IPS DF 6.9 (cell line): ENCODE data around the gene ZNF10.

Experiments
- DNase-seq: peaks from one replicate; pipeline ENCODE4 v3.0.0-alpha.2; 2013; ENCODE audit warnings: low read depth, low spot score
- H3K27ac ChIP-seq: one replicate; pipeline ENCODE4 v1.5.1; 2013; ENCODE audit warnings: low read length, control low read depth
- H3K27me3 ChIP-seq: 2 replicates; pipeline ENCODE4 v1.6.1; 2013; ENCODE audit warnings: mild to moderate bottlenecking, low read length; ENCODE audit not compliant: control insufficient read depth, insufficient read depth
- H3K36me3 ChIP-seq: 2 replicates; pipeline ENCODE4 v1.6.1; 2013; ENCODE audit warnings: low read length; ENCODE audit not compliant: control insufficient read depth, insufficient read depth
- H3K4me1 ChIP-seq: 2 replicates; pipeline ENCODE4 v1.6.1; 2013; ENCODE audit warnings: low read length; ENCODE audit not compliant: control insufficient read depth, insufficient read depth
- H3K4me3 ChIP-seq: 2 replicates; pipeline ENCODE4 v1.5.1; 2013; ENCODE audit warnings: mild to moderate bottlenecking, low read length
- H3K9me3 ChIP-seq: 2 replicates; pipeline ENCODE4 v1.6.1; 2013; ENCODE audit warnings: low read length, inconsistent platforms; ENCODE audit not compliant: control insufficient read depth, insufficient read depth
- WGBS: extraction: QIAGEN DNeasy Blood & Tissue Kit; methylation state at CpG from one replicate; pipeline ENCODE4 v1.1.7; 2013; ENCODE audit warnings: mixed read lengths, missing lambda C conversion rate; ENCODE audit not compliant: insufficient read length, insufficient coverage; 5-methylcytosine and 5-hydroxymethylcytosine counted together

The ZNF10 gene

GRCh38 chr12:133130038-133130807 is at the start of gene ZNF10, which contains the start of gene ZNF891:
Gene ZNF10, plus strand, starts transcription at chr12:133130627. Its CDS starts 13,866 bp downstream, at chr12:133144493.
Gene ZNF891, minus strand, starts transcription at chr12:133130274. Its CDS starts 8,356 bp downstream, at chr12:133121918.
- Histone ChIP-seq H3K27me3 (no peaks in the 10 kb centered on the region), H3K4me1 (no peaks in the 10 kb centered on the region), H3K9me3 (peaks cover 4% of the 10 kb centered on the region), H3K36me3 (no peaks in the 10 kb centered on the region; the same call in none of the 2 replicates), H3K27ac (no peak within 1 kb of the TSS), H3K4me3 (peak within 1 kb of the TSS; percentile 98)
- DNase-seq, result peak; percentile 72
- WGBS, result no CpG with 5 or more reads among the region's 87 CpGs

GRCh38 chr12:133081159-133081780 is 49.2 kb upstream of the ZNF10 start:
- no peaks in the 10 kb centered on the region for H3K4me1 ChIP-seq
- no peak for DNase-seq
- 0 out of 2 replicates have a peak, but pooled peaks cover 1% of the 10 kb centered on the region for H3K9me3 ChIP-seq
- no CpG with 5 or more reads among the region's 17 CpGs for WGBS
- H3K27me3 ChIP-seq, result no peaks in the 10 kb centered on the region
- no peak overlapping the region for H3K27ac ChIP-seq
- peak overlapping the region; percentile 82 for H3K4me3 ChIP-seq
- no peaks in the 10 kb centered on the region; the same call in 1 of the 2 replicates for H3K36me3 ChIP-seq

- Histone ChIP-seq H3K4me3 (no peak overlapping the region), H3K4me1 (no peaks in the 10 kb centered on the region), H3K9me3 (no peaks in the 10 kb centered on the region), H3K27ac (no peak overlapping the region), H3K27me3 (no peaks in the 10 kb centered on the region), H3K36me3 (no peaks in the 10 kb centered on the region; the same call in 1 of the 2 replicates)
- WGBS, result no CpG with 5 or more reads among the region's 6 CpGs
- no peak for DNase-seq
Measured at GRCh38 chr12:133083345-133083744, 47.1 kb upstream of the ZNF10 start.

GRCh38 chr12:133105620-133106019 is 24.8 kb upstream of the ZNF10 start:
- Histone ChIP-seq H3K27me3 (no peaks in the 10 kb centered on the region; the same call in 1 of the 2 replicates), H3K4me1 (no peaks in the 10 kb centered on the region), H3K36me3 (peaks cover 11% of the 10 kb centered on the region; the same call in 1 of the 2 replicates), H3K27ac (no peak overlapping the region), H3K9me3 (peaks cover 13% of the 10 kb centered on the region), H3K4me3 (no peak overlapping the region)
- no CpG with 5 or more reads among the region's 3 CpGs for WGBS
- DNase-seq, result no peak

GRCh38 chr12:133106253-133106652 is 24.2 kb upstream of the ZNF10 start:
- WGBS, result no CpG with 5 or more reads among the region's 5 CpGs
- H3K4me1 ChIP-seq, result no peaks in the 10 kb centered on the region
- H3K27ac ChIP-seq, result no peak overlapping the region
- peaks cover 11% of the 10 kb centered on the region; the same call in 1 of the 2 replicates for H3K36me3 ChIP-seq
- H3K9me3 ChIP-seq, result peaks cover 13% of the 10 kb centered on the region
- H3K27me3 ChIP-seq, result no peaks in the 10 kb centered on the region; the same call in 1 of the 2 replicates
- H3K4me3 ChIP-seq, result no peak overlapping the region
- no peak for DNase-seq

GRCh38 chr12:133107121-133107520 is 23.3 kb upstream of the ZNF10 start:
- H3K27ac ChIP-seq, result no peak overlapping the region
- WGBS, result no CpG with 5 or more reads among the region's 1 CpG

GRCh38 chr12:133108150-133108549 is 22.3 kb upstream of the ZNF10 start:
- H3K27ac ChIP-seq, result no peak overlapping the region
- no CpG with 5 or more reads among the region's 2 CpGs for WGBS
- H3K4me3 ChIP-seq, result no peak overlapping the region
- peaks cover 13% of the 10 kb centered on the region for H3K9me3 ChIP-seq
- no peaks in the 10 kb centered on the region for H3K4me1 ChIP-seq
- H3K27me3 ChIP-seq, result no peaks in the 10 kb centered on the region; the same call in 1 of the 2 replicates
- H3K36me3 ChIP-seq, result peaks cover 11% of the 10 kb centered on the region; the same call in 1 of the 2 replicates
- no peak for DNase-seq

More at GRCh38 chr12:133107121-133107520, 23.3 kb upstream of the ZNF10 start:
- no peaks in the 10 kb centered on the region; the same call in 1 of the 2 replicates for H3K27me3 ChIP-seq
- DNase-seq, result no peak
- H3K4me3 ChIP-seq, result no peak overlapping the region
- peaks cover 13% of the 10 kb centered on the region for H3K9me3 ChIP-seq
- peaks cover 11% of the 10 kb centered on the region; the same call in 1 of the 2 replicates for H3K36me3 ChIP-seq
- H3K4me1 ChIP-seq, result no peaks in the 10 kb centered on the region

GRCh38 chr12:133120385-133121191 is 9.8 kb upstream of the ZNF10 start:
- Histone ChIP-seq H3K27ac (no peak overlapping the region), H3K4me1 (no peaks in the 10 kb centered on the region), H3K27me3 (no peaks in the 10 kb centered on the region), H3K4me3 (no peak overlapping the region), H3K36me3 (peaks cover 18% of the 10 kb centered on the region; the same call in 1 of the 2 replicates), H3K9me3 (peaks cover 25% of the 10 kb centered on the region)
- no peak for DNase-seq
- no CpG with 5 or more reads among the region's 3 CpGs for WGBS

GRCh38 chr12:133124674-133125073 is 5.8 kb upstream of the ZNF10 start:
- WGBS, result no CpG with 5 or more reads among the region's 2 CpGs
- DNase-seq, result no peak
- H3K9me3 ChIP-seq, result peaks cover 20% of the 10 kb centered on the region
- no peaks in the 10 kb centered on the region for H3K27me3 ChIP-seq
- H3K27ac ChIP-seq, result no peak overlapping the region
- no peak overlapping the region for H3K4me3 ChIP-seq
- peaks cover 15% of the 10 kb centered on the region for H3K36me3 ChIP-seq
- H3K4me1 ChIP-seq, result no peaks in the 10 kb centered on the region
